ENCODE results near the gene CYP3A5. TPM values are rescaled to one million over a fixed set of nuclear protein-coding genes. Genes with fewer than 3 reads are reported as not detected.

Gene CYP3A5
- total and polyA plus RNA-seq, 9 of the 15 experiments (the other 6 are each of a cell fraction or from before 2014, with no cell fraction given) = 0.73 to 2.8 (median 1.5) TPM

- TF ChIP-seq, protein P1, sequence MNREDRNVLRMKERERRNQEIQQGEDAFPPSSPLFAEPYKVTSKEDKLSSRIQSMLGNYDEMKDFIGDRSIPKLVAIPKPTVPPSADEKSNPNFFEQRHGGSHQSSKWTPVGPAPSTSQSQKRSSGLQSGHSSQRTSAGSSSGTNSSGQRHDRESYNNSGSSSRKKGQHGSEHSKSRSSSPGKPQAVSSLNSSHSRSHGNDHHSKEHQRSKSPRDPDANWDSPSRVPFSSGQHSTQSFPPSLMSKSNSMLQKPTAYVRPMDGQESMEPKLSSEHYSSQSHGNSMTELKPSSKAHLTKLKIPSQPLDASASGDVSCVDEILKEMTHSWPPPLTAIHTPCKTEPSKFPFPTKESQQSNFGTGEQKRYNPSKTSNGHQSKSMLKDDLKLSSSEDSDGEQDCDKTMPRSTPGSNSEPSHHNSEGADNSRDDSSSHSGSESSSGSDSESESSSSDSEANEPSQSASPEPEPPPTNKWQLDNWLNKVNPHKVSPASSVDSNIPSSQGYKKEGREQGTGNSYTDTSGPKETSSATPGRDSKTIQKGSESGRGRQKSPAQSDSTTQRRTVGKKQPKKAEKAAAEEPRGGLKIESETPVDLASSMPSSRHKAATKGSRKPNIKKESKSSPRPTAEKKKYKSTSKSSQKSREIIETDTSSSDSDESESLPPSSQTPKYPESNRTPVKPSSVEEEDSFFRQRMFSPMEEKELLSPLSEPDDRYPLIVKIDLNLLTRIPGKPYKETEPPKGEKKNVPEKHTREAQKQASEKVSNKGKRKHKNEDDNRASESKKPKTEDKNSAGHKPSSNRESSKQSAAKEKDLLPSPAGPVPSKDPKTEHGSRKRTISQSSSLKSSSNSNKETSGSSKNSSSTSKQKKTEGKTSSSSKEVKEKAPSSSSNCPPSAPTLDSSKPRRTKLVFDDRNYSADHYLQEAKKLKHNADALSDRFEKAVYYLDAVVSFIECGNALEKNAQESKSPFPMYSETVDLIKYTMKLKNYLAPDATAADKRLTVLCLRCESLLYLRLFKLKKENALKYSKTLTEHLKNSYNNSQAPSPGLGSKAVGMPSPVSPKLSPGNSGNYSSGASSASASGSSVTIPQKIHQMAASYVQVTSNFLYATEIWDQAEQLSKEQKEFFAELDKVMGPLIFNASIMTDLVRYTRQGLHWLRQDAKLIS (CRISPR knock-in tag; IDR thresholded peaks at IDR 0.05) = no peak
- TF ChIP-seq CBX8 (IDR thresholded peaks at IDR 0.05; ENCODE audit: borderline replicate concordance, extremely low read depth, low read depth, low read length, poor library complexity, severe bottlenecking) = no peak
- TF ChIP-seq, protein P2, sequence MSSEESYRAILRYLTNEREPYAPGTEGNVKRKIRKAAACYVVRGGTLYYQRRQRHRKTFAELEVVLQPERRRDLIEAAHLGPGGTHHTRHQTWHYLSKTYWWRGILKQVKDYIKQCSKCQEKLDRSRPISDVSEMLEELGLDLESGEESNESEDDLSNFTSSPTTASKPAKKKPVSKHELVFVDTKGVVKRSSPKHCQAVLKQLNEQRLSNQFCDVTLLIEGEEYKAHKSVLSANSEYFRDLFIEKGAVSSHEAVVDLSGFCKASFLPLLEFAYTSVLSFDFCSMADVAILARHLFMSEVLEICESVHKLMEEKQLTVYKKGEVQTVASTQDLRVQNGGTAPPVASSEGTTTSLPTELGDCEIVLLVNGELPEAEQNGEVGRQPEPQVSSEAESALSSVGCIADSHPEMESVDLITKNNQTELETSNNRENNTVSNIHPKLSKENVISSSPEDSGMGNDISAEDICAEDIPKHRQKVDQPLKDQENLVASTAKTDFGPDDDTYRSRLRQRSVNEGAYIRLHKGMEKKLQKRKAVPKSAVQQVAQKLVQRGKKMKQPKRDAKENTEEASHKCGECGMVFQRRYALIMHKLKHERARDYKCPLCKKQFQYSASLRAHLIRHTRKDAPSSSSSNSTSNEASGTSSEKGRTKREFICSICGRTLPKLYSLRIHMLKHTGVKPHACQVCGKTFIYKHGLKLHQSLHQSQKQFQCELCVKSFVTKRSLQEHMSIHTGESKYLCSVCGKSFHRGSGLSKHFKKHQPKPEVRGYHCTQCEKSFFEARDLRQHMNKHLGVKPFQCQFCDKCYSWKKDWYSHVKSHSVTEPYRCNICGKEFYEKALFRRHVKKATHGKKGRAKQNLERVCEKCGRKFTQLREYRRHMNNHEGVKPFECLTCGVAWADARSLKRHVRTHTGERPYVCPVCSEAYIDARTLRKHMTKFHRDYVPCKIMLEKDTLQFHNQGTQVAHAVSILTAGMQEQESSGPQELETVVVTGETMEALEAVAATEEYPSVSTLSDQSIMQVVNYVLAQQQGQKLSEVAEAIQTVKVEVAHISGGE (CRISPR knock-in tag; IDR thresholded peaks at IDR 0.05) = peak in 1 of 3 experiments; percentile 52; a peak in 1 of 6 replicates
- TF ChIP-seq ZNF699 (CRISPR knock-in tag; IDR thresholded peaks at IDR 0.05; ENCODE audit: insufficient replicate concordance) = no peak
- no peak for TF ChIP-seq COPS2 (conservative IDR thresholded peaks at IDR 0.05)
- TF ChIP-seq NR1H2 (CRISPR knock-in tag; IDR thresholded peaks at IDR 0.05) = no peak
- TF ChIP-seq PTBP1 (IDR thresholded peaks at IDR 0.05; ENCODE audit: low read depth, low read length) = no peak
- peak; percentile 95 for TF ChIP-seq NFRKB (IDR thresholded peaks at IDR 0.05; ENCODE audit: low read depth)
- no peak for TF ChIP-seq ZNF134 (CRISPR knock-in tag; conservative IDR thresholded peaks at IDR 0.05)
- no peak for TF ChIP-seq SMAD3 (CRISPR knock-in tag; conservative IDR thresholded peaks at IDR 0.05)
- TF ChIP-seq SAFB (IDR thresholded peaks at IDR 0.05; ENCODE audit: borderline replicate concordance, low read depth, low read length) = no peak
- no peak for TF ChIP-seq ZNF76 (CRISPR knock-in tag; IDR thresholded peaks at IDR 0.05; ENCODE audit: borderline replicate concordance)
- peak; percentile 69 to 92 (median 74) for TF ChIP-seq YY1 (IDR thresholded peaks at IDR 0.05; ENCODE audit: borderline replicate concordance in 1 of 3, control insufficient read depth in 1 of 3, extremely low read depth in 1 of 3, insufficient read depth in 3 of 3, insufficient read length in 1 of 3, insufficient replicate concordance in 2 of 3, low read depth in 1 of 3, low read length in 2 of 3)
These were observed 13.8 kb upstream of the CYP3A5 start (continued) for GRCh38 chr7:99693427-99694200.

All from K562 (cell line).